Fibroblast of peridontal ligament (primary cell): ENCODE results near the gene CTIF.

Experiments
- DNase-seq: peaks from one replicate; pipeline ENCODE4 v3.0.0-alpha.2; 2010; ENCODE audit errors: extremely low read depth

Gene CTIF

GRCh38 chr18:48665654-48666053 lies 126.8 kb downstream of the CTIF start:
- no peak for DNase-seq

GRCh38 chr18:48666613-48667012 lies 127.8 kb downstream of the CTIF start:
- no peak for DNase-seq

DNA sequence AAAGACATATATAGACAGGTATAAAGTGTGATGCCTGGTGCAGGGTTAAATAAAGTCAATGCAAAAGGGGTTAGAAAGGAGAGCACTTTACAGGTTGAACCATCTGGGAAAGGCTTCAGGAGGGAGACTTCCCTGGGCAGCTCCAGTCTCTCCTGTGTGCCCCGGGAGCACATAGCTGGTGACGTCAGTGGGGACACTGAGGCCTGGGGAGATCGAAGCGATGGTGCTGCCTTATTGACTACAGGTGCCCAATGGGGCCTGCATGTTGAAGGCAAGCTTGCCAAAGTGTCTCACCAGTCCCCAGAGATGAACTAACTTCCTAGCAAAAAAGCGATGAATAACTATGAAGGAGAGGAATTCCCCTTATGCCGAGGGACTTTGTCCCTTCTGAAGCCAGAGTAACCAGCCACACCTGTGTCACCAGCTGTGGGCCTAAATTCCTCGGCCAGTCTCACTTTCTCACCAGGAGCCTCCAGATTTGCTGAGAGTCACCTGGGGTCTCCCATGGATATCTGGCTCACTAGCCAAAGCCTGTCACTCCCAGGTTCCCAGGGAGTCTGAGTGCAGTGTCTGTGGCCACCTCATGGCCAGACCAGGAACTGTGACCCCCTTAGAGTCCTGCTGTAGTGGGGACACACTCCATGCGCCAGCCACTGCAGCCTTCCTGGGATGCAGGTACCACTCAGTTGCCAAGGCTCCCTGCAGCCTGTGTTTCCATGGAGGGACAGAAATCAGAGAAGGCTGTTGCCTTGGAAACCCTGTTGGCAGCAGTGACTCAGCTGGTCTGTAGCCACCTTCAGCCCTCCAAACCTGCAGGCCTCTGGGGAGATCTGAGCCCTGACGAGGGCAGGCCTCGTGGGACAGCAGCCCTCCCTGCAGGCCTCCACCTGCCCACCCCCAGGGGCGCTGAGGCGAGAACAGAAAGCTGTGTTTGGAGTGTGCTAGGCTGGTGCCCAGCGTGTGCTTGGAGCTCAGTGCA lies 128.7 kb downstream of the CTIF start:
- no peak for DNase-seq

GRCh38 chr18:48668466-48669179 lies 129.8 kb downstream of the CTIF start:
- DNase-seq, result no peak

GRCh38 chr18:48669180-48669675 lies 130.4 kb downstream of the CTIF start:
- no peak for DNase-seq

GRCh38 chr18:48669991-48670750 lies 131.3 kb downstream of the CTIF start:
- DNase-seq, result no peak

DNA sequence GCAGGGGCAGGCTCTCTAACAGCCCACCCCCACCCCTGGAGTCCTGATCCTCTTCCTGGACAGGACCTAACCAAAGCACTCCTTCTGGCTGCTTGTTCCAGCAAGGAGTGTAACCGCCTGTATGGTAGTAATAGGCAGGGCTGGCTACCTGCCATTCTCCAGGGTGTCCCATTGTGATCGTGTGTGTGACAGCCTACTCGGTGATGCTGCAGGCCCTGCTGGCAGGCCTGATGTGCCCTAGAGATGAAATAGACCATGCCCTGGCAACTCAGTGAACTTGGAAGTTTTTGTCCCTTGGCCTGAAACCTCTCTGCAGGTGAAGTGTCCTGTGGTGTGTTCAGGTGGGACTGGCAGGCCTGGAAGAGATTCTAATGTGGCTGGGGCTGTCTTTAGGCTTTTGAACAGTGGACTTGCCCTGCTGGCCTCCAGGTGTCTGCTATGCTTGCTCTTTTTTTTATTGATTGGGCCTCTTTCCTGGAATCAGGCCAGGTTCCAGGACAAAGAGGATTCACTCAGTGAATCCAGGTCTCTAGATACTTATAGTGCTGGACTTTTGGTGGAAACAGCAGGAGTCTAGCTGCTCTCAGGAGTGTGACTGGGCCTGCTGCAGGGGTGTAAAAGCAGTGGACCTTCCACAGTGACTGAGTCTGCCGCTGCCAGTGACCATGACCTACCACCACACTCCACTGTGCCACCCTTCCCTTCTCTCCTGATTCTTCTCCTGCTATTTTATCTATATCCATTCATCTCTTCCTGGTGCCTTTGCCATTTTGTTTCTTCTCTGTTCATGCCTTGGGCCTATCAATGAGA lies 132.1 kb downstream of the CTIF start:
- DNase-seq, result no peak

- no peak for DNase-seq
Measured at GRCh38 chr18:48671561-48671945, 132.7 kb downstream of the CTIF start.

DNA sequence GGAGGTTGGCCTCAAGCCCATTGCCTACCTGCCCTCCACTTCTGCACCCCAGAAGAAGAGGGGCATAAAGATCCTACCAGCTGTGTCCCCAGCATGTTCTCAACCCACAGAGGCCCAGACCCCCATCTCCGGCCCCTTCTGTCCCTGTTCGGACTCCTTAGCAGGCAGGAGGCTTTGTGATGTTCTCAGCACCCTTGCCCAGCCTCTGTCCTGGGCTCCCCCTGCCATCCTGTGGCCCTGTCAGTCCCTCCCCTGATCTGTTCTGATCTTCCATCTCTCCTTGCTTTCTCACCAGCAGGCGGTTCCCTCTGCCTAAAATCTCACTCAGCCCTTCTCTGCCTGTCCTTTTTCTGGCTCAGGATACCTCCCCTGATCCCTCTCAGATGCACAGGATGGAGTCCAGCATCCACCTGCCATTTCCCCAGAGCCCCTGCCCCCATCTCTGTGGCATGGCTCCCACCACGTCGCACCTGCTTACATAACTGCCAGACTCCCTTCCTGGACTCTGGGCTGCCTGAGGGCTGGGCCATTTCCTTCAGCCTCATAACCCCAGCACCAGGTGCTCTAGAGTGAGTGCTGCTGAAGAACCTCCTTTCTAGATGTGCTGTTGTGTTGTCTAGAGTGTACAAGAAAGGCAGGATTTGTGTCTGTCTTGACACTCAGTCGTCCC lies 134.0 kb downstream of the CTIF start:
- no peak for DNase-seq

- DNase-seq, result no peak
Measured at GRCh38 chr18:48673456-48673852, 134.6 kb downstream of the CTIF start.

DNA sequence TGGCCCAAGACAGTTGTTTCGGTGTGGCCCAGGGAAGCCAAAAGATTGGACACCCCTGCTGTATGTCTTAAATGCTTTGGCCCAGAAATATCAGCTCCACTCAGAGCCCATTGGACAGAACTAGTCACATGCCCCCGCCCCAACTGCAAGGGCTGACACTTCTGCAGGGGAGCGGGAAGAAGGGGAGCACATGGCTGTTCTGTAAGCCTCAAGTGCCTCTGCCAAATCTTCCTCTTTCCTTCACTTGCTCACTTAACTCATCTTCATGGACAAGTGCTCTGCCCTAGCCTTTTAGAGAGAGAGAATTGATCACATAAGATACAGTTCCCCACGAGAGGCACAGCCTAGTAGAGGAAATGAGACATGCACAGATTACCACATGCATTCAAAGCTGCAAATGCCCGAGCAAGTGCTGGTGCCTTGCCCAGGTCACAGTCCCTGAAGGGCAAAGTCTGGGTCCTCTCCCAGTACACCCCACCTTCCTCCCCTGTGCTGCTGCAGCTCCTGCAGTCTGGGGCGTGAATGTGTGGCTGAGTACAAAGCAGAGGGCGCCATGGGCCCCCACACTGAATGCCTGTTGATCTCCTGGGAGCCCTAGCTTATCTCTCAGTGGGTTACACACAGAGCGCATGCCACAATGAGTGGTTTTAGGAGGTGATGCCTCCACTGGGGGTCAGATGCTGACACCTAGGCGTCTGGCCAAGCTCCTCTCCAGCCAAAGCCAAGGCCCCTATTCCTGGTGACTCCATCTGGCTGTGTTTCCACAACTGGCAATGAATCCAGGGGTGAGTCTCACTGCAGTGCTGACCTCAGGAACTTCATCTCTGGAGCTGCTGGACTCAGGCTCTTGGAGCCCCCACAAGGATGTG lies 135.3 kb downstream of the CTIF start:
- peak; percentile 31 for DNase-seq

GRCh38 chr18:48674758-48675351 lies 136.0 kb downstream of the CTIF start:
- no peak for DNase-seq

GRCh38 chr18:48675352-48675761 lies 136.5 kb downstream of the CTIF start:
- DNase-seq, result peak; percentile 83

DNA sequence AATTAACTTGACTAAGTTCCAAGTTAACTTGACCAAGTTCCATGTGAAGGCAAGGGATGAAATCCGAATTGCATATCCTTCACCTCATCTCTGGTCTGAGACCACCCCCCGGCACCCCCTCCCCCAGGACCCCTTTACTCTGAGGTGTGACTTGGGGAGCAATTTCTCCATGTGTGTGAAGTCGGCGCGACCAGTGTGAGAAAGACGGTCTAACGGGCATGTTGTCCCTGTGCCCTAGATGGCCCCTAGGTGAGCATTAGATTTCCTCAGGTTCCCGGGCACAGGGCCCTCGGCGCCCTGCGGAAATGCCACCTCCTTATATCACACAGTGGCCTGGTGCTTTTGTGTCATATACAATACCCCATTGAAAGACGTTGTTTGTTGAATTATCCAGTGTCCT lies 137.1 kb downstream of the CTIF start:
- no peak for DNase-seq

- DNase-seq, result no peak
Measured at GRCh38 chr18:48676346-48676745, 137.5 kb downstream of the CTIF start.

- peak; percentile 53 for DNase-seq
Measured at GRCh38 chr18:48676756-48677368, 138.0 kb downstream of the CTIF start.

GRCh38 chr18:48678237-48679115 lies 139.6 kb downstream of the CTIF start:
- DNase-seq, result no peak

DNA sequence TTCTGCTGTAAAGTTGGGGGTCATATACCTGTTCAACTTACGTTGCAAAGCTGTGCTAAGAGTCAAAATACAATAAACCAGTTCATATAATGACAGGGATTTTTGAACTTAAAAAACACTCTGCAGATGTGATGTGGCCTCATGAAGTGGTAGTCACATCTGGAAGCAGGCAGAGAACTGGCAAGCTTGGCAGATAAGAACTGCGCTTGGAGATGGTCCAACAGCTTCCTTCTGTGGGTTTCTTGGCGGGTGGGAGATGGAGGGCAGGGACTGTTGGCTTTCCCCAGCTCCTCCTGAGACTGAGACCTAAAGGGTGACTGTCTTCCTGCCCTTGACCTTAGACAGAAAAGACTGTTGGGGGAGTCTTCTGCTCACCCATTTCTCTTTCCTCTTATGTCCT lies 140.4 kb downstream of the CTIF start:
- peak; percentile 81 for DNase-seq
